Measurements from ENCODE around the gene SEPHS2. TPM values are rescaled to one million over a fixed set of nuclear protein-coding genes. Genes with fewer than 3 reads are reported as not detected.

SEPHS2 gene
- polyA plus RNA-seq, 1 experiment, result 44.4 TPM

DNA sequence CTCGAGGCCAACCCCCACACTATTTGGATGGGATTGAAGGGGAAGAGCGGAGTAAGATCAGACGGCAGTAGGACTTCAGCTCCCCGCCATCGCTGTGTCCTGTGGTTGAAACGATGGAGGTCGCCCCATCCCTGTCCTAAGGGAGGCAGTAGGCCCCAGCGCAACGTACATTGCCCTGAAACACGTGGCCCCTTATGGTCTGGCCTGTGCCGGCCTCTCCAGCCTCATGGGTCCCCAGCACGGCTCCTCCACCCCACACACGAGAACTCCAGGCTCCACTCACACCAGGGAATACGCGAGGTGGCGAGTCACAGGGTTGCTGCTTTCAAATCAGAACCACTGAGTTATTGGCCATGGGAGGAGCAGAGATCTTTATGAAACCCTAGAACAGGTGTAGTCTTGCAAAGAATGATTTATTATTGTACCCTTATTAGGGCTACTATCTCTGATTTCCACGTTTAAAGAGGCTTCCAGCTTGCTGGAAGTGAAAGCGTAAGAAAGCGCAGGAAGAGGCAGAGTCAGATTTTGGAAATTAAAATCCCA lies 15.2 kb downstream of the SEPHS2 start:
- CTCF ChIA-PET, result interaction anchor here (0.6 to 1.7 kb wide), 18 partner anchors 10 to 339 kb away, joined by 3 to 12 read pairs (median 4); partner anchors contain the start of genes SEPHS2, TBX6, ZNF747 and ZNF764
- H3K36me3 ChIP-seq (ENCODE audit: control insufficient read depth, insufficient read depth, low read length), result peaks cover 2% of the 10 kb centered on the region; the same call in 1 of the 2 replicates
- H3K27me3 ChIP-seq (ENCODE audit: control insufficient read depth, insufficient read depth, low read length), result peaks cover 5% of the 10 kb centered on the region
- no peak for DNase-seq (ENCODE audit: low read depth)
- POLR2A ChIA-PET, result interaction anchor here (0.6 kb wide), 1 partner anchor 15 kb away, joined by 3 read pairs; the partner anchor contains the start of gene SEPHS2
- peak overlapping the region; percentile 25 for H3K4me3 ChIP-seq (ENCODE audit: low read depth, low read length)
- no peak for TF ChIP-seq CTCF (IDR thresholded peaks at IDR 0.05; ENCODE audit: insufficient read depth, low read depth, low read length)

DNA sequence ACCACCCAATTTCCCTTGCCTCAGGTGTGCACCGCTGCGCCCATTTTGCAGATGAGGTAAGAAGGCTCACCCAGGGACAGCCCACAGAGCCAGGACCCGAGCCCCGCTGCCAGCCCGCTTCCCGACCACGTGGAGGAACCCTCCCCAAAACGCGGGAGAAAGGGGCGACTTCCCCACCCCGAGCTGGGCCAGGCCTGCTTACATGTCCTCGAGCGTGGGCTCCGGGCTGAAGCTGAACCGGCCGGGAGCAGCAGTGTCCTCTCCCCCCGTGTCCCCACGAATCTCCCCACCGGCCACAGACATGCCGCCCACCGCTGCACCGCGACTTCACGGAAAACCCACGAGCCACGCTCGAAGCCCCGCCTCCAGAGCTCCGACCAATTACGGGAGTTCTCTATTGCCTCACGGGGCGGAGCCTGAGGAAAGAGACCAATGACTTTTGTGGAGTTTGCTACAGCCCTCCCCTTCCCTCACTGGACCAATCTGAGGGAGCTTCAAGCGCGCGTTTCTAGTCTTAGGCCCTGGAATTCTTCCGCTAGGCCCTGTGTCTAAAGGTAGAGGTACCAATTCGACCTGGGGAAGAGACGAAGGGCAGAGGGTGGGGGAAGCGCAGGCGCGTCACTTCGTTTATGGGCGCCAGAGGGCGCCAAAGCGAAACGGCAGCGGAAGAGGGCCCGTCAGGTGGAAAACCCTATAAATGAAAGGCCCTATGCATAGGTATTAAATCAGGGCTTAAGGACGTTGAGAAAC lies 15.8 kb downstream of the SEPHS2 start, which contains the start of gene DCTPP1:
DCTPP1 (minus strand) TSS at position 353 of the 750 bp plus-strand sequence; CDS start at position 303, 50 bp downstream.
- DNase-seq (ENCODE audit: low read depth), result peak; percentile 92
- CTCF ChIA-PET, result interaction anchor here (0.6 to 1.7 kb wide), 22 partner anchors 9 to 338 kb away, joined by 3 to 12 read pairs (median 4); partner anchors contain the start of genes SEPHS2, TBX6, ZNF688 and ZNF747
- TF ChIP-seq CTCF (IDR thresholded peaks at IDR 0.05; ENCODE audit: insufficient read depth, low read depth, low read length), result peak; percentile 76
- POLR2A ChIA-PET, result interaction anchor here (0.6 kb wide), 1 partner anchor 16 kb away, joined by 3 read pairs; the partner anchor contains the start of gene SEPHS2
- peaks cover 3% of the 10 kb centered on the region for H3K27me3 ChIP-seq (ENCODE audit: control insufficient read depth, insufficient read depth, low read length)
- peaks cover 2% of the 10 kb centered on the region; the same call in 1 of the 2 replicates for H3K36me3 ChIP-seq (ENCODE audit: control insufficient read depth, insufficient read depth, low read length)
- H3K4me3 ChIP-seq (ENCODE audit: low read depth, low read length), result peak within 1 kb of the TSS; percentile 94

GRCh38 chr16:30429418-30429677 lies 16.3 kb downstream of the SEPHS2 start:
- ChIA-PET CTCF (interaction anchor here (0.7 to 1.7 kb wide), 19 partner anchors 9 to 338 kb away, joined by 3 to 12 read pairs (median 4); partner anchors contain the start of genes SEPHS2, TBX6, ZNF688 and ZNF747), POLR2A (no interaction called here)
- TF ChIP-seq CTCF (IDR thresholded peaks at IDR 0.05; ENCODE audit: insufficient read depth, low read depth, low read length), result no peak
- Histone ChIP-seq H3K36me3 (ENCODE audit: control insufficient read depth, insufficient read depth, low read length) (peaks cover 2% of the 10 kb centered on the region; the same call in 1 of the 2 replicates), H3K4me3 (ENCODE audit: low read depth, low read length) (peak overlapping the region; percentile 94), H3K27me3 (ENCODE audit: control insufficient read depth, insufficient read depth, low read length) (no peaks in the 10 kb centered on the region)
- DNase-seq (ENCODE audit: low read depth), result no peak

DNA sequence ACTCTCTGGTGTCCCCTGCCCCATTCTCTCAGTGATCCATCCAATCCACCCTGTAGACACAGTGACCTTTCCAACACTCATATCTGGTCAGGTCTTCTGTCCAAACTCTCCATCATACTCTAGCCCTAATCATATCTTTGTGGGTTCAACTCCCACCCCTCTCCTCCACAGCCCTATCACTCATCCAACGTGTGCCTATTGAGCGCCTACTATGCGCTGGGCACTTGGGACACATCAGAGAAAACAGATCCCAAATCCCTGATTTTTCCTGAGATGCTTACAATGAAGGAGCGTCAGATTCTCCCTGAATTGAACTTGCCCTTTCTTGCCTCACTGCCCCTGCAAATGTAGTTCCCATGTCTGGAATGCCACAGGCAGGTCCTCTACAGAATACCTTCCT lies 17.6 kb downstream of the SEPHS2 start:
- Histone ChIP-seq H3K4me3 (ENCODE audit: low read depth, low read length) (no peak overlapping the region), H3K36me3 (ENCODE audit: control insufficient read depth, insufficient read depth, low read length) (peaks cover 4% of the 10 kb centered on the region; the same call in 1 of the 2 replicates), H3K27me3 (ENCODE audit: control insufficient read depth, insufficient read depth, low read length) (no peaks in the 10 kb centered on the region)
- ChIA-PET POLR2A (no interaction called here), CTCF (no interaction called here)
- TF ChIP-seq CTCF (IDR thresholded peaks at IDR 0.05; ENCODE audit: insufficient read depth, low read depth, low read length), result no peak
- no peak for DNase-seq (ENCODE audit: low read depth)

DNA sequence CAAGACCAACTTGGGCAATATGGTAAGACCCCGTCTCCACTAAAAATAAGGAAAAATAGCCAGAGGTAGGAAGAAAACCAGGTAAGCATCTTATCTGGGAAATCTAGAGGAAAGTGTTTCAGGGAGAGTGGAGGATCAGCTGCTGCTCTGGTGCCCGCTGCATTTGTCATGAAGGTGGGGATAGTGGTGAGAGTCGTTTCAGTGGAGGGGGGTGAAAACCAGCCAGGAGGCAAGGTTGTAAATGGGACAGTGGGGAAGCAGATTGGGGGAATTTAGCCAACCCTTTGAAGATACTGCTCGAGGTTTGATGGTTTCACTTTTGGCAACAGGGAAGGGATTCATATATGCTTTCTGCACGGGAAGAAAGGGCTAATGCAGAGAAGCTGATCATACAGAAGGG lies 24.7 kb downstream of the SEPHS2 start:
- TF ChIP-seq CTCF (IDR thresholded peaks at IDR 0.05; ENCODE audit: insufficient read depth, low read depth, low read length), result no peak
- peaks cover 4% of the 10 kb centered on the region; the same call in 1 of the 2 replicates for H3K36me3 ChIP-seq (ENCODE audit: control insufficient read depth, insufficient read depth, low read length)
- CTCF ChIA-PET, result interaction anchor here (0.6 to 1.3 kb wide), 3 partner anchors 9 to 208 kb away, joined by 3 to 11 read pairs (median 5); partner anchors contain the start of gene DCTPP1

More for the DNA sequence above, 24.7 kb downstream of the SEPHS2 start:
- no peaks in the 10 kb centered on the region for H3K27me3 ChIP-seq (ENCODE audit: control insufficient read depth, insufficient read depth, low read length)
- H3K4me3 ChIP-seq (ENCODE audit: low read depth, low read length), result no peak overlapping the region
- no peak for DNase-seq (ENCODE audit: low read depth)
- POLR2A ChIA-PET, result no interaction called here

All from BJ (cell line).